ENCODE measurements around the gene RNF19B.
"Not testable (repeated sequence)": the region's sequence is repeated elsewhere in the genome, so short reads cannot be mapped to it uniquely, and the experiment has no call there.

RNF19B gene

GRCh38 chr1:32928715-32929114, 35.9 kb downstream of the RNF19B start:
- DNase-seq (ENCODE audit: low read depth) = no peak

GRCh38 chr1:32928285-32928684, 36.3 kb downstream of the RNF19B start:
- DNase-seq (ENCODE audit: low read depth) = no peak

- no peak for DNase-seq (ENCODE audit: low read depth)
Measured at GRCh38 chr1:32927441-32927840, 37.2 kb downstream of the RNF19B start.

GRCh38 chr1:32926562-32926961, 38.0 kb downstream of the RNF19B start:
- no peak for DNase-seq (ENCODE audit: low read depth)

- DNase-seq (ENCODE audit: low read depth) = peak; percentile 32
Measured at GRCh38 chr1:32925403-32926162, 39.0 kb downstream of the RNF19B start.

GRCh38 chr1:32924881-32925344, 39.7 kb downstream of the RNF19B start:
- no peak for DNase-seq (ENCODE audit: low read depth)

- no peak for DNase-seq (ENCODE audit: low read depth)
Measured at GRCh38 chr1:32920833-32921232, 43.8 kb downstream of the RNF19B start.

- peak; percentile 58 for DNase-seq (ENCODE audit: low read depth)
Measured at GRCh38 chr1:32919811-32920733, 44.5 kb downstream of the RNF19B start.

GRCh38 chr1:32918179-32918578, 46.4 kb downstream of the RNF19B start:
- DNase-seq (ENCODE audit: low read depth) = no peak

GRCh38 chr1:32917521-32917920, 47.1 kb downstream of the RNF19B start:
- no peak for DNase-seq (ENCODE audit: low read depth)

GRCh38 chr1:32915766-32916706, 48.6 kb downstream of the RNF19B start:
- no peak for DNase-seq (ENCODE audit: low read depth)

GRCh38 chr1:32910319-32910718, 54.3 kb downstream of the RNF19B start:
- DNase-seq (ENCODE audit: low read depth) = no peak

GRCh38 chr1:32907435-32907834, 57.2 kb downstream of the RNF19B start:
- no peak for DNase-seq (ENCODE audit: low read depth)

- no peak for DNase-seq (ENCODE audit: low read depth)
Measured at GRCh38 chr1:32906654-32907053, 58.0 kb downstream of the RNF19B start.

GRCh38 chr1:32905588-32905987, 59.0 kb downstream of the RNF19B start:
- DNase-seq (ENCODE audit: low read depth) = not testable (repeated sequence)

GRCh38 chr1:32904797-32905196, 59.8 kb downstream of the RNF19B start:
- DNase-seq (ENCODE audit: low read depth) = no peak

- no peak for DNase-seq (ENCODE audit: low read depth)
Measured at GRCh38 chr1:32903991-32904785, 60.4 kb downstream of the RNF19B start.

GRCh38 chr1:32902535-32902920, 62.1 kb downstream of the RNF19B start:
- no peak for DNase-seq (ENCODE audit: low read depth)

- no peak for DNase-seq (ENCODE audit: low read depth)
Measured at GRCh38 chr1:32901823-32902534, 62.6 kb downstream of the RNF19B start.
